Measurements from ENCODE around the gene RFT1.

DNA sequence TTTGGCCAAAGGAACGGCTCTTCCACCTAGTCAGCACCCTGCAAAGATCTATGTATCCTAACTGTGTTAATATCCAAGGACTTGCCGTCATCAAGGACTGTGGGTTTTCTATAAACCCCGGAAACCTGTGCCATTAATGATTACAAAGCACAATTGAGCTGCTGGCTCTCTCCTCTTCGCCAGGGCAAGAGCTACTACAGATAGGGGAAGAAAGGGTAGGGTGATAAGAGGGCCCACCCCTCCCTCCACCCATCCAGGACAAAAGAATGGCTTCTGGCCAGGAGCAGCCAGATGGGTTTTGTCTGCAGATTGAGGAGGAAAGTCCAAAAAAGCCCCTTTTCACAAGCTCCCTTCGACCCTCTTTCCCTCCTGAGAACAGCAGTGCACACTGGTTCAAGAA is 9.9 kb downstream of the RFT1 start:
- TF ChIP-seq, protein P1, sequence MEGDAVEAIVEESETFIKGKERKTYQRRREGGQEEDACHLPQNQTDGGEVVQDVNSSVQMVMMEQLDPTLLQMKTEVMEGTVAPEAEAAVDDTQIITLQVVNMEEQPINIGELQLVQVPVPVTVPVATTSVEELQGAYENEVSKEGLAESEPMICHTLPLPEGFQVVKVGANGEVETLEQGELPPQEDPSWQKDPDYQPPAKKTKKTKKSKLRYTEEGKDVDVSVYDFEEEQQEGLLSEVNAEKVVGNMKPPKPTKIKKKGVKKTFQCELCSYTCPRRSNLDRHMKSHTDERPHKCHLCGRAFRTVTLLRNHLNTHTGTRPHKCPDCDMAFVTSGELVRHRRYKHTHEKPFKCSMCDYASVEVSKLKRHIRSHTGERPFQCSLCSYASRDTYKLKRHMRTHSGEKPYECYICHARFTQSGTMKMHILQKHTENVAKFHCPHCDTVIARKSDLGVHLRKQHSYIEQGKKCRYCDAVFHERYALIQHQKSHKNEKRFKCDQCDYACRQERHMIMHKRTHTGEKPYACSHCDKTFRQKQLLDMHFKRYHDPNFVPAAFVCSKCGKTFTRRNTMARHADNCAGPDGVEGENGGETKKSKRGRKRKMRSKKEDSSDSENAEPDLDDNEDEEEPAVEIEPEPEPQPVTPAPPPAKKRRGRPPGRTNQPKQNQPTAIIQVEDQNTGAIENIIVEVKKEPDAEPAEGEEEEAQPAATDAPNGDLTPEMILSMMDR (conservative IDR thresholded peaks at IDR 0.05 in 1 of 2, IDR thresholded peaks at IDR 0.05 in 1 of 2; ENCODE audit: extremely low read depth in 1 of 2, insufficient read depth in 1 of 2, low read depth in 1 of 2, low read length in 2 of 2): no peak
- TF ChIP-seq EZH2 (IDR thresholded peaks at IDR 0.05; ENCODE audit: borderline replicate concordance, low read length): no peak

Data from mammary epithelial cell (primary cell).